Left kidney (tissue), 8 donors: ENCODE measurements around the gene ZNF385C. TPM values are rescaled to one million over a fixed set of nuclear protein-coding genes. Genes with fewer than 3 reads are reported as not detected.
"Not testable (repeated sequence)": the region's sequence is repeated elsewhere in the genome, so short reads cannot be mapped to it uniquely, and the experiment has no call there.

Experiments
- DNase-seq: peaks from one replicate; pipeline ENCODE4 v3.0.0-alpha.2; 2013
- long read RNA-seq, 8 donors: transcript quantifications; one replicate each; lab custom pipeline, GENCODE V29; 2026
- polyA plus RNA-seq: library from polyadenylated mRNA; unstranded; fragments of 120-200 nt; gene quantifications from one replicate; pipeline ENCODE4 v1.2.1, GENCODE V29; 2013; ENCODE audit not compliant: insufficient read length

Gene ZNF385C, protein sequence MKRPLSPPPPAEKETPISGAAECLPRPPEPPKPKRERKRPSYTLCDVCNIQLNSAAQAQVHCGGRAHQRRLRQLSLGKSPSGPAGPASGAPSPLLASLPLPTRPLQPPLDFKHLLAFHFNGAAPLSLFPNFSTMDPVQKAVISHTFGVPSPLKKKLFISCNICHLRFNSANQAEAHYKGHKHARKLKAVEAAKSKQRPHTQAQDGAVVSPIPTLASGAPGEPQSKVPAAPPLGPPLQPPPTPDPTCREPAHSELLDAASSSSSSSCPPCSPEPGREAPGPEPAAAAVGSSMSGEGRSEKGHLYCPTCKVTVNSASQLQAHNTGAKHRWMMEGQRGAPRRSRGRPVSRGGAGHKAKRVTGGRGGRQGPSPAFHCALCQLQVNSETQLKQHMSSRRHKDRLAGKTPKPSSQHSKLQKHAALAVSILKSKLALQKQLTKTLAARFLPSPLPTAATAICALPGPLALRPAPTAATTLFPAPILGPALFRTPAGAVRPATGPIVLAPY
- 9.6 TPM for polyA plus RNA-seq
- long read RNA-seq, donor 1, partial matches to known transcripts: 0 of 3 reads
- long read RNA-seq, donor 1, other reads (novel, unspliced or antisense): 0 of 3 reads
- long read RNA-seq, donor 2: 0 reads
- long read RNA-seq, donor 3: 0 reads
- long read RNA-seq, donor 4: 0 reads
- long read RNA-seq, donor 5: 0 reads
- long read RNA-seq, donor 6: 0 reads
- long read RNA-seq, donor 7: 0 reads
- long read RNA-seq, donor 8: 0 reads

DNA sequence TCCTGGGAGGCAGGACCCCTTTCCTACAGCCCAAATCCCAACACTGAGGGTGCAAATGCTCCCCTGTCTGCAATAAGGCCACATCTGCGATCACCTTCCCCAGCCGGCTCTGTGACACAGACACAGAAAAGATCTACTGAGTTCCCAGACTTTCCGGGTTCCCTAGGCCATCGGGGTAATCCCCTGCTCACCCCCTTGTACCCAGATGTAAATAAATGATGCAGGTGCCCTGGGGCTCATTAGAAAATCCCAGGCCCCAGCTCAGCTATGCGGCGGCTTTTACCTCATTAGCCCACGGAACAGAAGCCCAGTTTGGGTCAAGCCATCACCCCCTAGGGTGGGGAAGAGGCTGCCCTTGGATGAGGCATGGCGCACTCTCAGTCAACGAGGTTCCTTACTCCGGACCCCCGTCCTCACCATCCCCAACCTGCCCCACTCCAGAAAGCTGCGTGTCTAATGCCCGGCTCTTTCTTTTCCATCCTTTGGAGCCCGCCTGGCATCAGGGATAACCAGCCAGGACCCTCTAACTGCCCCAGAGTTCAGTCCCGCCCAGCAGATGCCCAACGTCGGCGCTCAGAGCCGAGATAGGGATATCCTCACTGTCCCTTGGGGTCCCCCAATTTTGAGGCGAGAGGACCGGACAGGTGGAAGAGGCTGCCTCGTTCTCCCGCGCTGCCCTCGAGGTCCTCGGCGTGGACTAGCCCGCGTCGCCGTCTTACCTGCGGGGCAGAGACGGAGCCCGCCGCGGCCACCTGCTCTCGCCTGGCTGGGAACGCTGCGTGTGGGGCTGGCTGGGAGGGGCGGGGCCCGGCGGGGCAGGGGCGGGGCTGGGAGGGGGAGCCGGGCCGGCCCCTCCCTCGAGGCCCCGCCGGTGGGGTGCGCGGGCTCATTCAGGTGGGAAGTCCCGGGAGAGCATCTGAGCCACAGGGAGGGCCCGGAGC lies at the start of gene ZNF385C:
ZNF385C (minus strand) TSS at position 783 of the 941 bp plus-strand sequence. CDS start 35,417 bp downstream, outside the sequence.
- no peak for DNase-seq

DNA sequence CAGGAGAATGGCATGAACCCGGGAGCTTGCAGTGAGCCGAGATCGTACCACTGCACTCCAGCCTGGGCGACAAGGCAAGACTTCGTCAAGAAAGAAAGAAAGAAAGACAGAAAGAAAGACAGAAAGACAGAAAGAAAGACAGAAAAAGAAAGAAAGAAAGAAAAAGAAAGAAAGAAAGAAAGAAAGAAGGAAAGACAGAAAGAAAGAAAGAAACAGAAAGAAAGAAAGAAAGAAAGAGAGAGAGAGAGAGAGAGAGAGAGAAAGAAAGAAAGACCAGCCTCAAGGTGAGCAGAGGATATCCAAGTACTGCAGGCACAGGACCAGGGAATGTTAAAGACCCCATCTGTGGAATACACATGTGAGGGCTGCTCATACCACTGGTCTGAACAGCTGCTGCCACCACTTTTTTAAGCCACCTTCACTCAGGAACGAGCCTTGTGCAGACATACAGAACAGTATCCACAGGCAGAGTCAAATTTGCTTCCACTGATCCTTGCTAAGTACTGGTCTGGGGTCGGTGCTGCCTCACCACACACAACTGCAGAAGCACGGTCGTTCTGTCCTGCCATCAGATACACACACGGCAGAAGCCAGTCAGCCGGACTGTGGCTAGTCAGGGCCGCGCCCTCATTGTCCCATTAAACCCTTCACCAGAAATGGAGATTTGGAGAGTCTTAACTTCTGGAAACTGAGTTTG lies 48.8 kb upstream of the ZNF385C start:
- no peak for DNase-seq

DNA sequence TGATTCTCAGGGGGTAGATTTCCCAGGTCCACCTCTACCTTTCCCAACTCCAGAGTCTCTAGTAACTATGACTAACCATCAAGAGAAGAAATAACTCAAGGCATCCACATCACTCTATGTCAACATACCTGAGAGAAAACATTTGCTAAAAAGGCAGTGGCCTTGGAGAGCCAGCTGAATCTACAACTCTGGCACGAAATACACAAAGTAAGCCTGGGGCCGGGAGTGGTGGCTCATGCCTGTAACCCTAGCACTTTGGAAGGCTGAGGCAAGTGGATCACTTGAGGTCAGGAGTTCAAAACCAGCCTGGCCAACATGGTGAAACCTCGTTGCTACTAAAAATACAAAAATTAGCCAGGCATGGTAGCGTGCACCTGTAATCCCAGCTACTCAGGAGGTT lies 44.9 kb upstream of the ZNF385C start:
- DNase-seq: not testable (repeated sequence)

DNA sequence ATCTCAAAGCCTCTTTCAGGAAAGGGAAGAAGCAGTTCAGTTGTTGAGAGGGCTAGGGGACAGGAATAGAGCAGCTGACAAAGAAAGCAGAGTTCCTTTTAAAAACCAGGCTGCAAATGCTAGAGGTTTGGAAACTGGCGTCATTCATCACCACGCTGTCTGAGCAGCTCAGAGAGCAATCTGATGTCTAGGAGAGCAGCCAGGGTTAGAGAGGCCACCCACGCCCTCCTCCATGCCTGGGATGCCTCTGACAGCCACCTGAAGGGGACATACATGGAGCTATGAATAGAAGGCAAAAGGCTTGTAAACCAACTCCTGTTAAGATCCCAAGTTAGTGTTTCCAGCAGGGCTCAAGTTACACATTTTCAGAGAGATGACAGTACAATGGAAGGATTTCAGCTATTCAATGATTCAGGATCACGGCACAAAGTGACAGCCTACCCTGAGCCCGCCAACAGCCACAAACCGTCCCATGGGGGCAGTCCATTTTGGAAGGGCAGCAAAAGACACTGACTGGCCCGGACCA lies 44.2 kb upstream of the ZNF385C start:
- DNase-seq: no peak

DNA sequence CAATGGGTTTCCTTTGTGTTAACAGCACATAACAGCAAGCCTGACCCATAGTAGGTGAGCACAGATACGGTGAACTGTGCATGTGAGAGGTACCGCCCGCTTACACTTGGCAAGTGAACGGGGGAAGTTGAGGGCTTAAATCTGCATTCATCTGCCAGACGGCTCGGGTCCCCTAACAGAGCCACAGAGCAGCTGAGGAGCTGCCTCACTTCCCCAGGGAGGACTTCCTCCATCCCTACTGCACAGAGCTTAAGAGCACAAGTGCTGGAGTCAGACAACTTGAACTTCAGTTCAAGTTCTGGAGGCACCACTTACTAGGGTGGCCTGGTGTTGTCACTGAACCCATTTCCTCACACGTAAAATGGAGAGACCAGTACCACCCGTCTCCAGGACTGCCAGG lies 43.1 kb upstream of the ZNF385C start:
- no peak for DNase-seq

DNA sequence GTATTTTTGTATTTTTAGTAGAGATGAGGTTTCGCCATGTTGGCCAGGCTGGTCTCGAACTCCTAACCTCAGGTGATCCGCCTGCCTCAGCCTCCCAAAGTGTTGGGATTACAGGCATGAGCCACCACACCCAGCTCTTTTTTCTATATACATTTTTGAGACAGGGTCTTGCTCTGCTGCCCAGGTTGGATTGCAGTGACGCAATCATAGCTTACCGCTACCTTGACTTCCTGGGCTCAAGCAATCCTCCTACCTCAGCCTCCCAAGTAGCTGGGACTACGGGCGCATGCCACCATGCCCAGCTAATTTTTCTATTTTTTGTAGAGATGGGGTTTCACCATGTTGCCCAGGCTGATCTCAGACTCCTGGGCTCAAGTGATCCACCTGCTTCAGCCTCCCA lies 42.4 kb upstream of the ZNF385C start:
- DNase-seq: not testable (repeated sequence)

DNA sequence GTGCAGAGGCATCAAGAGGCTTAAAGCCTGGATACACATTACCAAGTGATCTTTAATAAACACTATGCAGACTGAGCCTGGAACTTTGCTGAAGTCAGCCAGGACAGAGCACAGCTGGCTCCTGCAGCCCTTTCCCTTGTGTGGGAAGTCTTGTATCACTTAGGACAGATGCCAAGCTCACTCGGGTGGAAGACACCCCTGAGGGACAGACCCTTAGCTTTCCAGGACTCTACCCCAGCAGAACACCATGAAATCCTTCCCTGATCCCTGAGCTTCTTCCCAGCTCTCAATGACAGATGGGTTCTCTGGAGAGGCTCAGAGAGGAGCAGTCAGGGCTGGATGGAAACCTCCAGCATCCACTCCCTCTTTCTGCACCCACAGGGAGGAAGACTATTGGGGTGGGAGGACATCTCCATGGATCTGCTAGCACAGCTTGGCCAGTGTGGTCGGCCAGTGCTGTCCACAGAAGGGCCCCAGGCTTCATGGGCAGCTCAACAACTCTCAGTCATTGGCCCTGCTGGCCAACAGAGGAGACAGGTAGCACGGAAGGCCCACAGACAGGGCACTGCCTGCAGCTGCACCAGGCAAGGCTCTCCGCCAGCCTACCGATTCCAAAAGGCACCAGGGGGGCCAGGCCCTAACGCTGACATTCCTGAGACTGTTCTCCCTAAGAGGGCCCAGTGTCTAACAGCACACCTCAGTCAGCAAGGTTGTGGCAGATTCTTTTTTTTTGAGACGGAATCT lies 40.6 kb upstream of the ZNF385C start:
- DNase-seq: no peak

DNA sequence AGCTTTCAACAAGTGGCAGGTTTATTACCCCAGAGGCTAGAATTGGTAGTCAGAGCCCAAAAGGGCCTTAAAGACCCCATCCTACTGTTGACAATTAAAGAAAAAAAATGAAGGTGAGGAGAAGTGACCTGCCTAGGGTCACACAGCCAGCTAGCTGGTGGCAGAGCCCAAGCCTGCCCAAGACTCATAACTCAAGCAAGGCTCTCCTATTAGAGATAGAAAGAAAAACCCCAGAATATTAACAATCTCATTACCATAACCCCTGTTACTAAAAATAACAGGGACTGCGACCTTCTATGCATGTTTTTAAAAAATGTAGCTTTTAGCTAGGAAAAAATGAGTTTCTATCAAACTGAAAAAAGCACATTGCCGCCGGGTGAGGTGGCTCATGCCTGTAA lies 38.4 kb upstream of the ZNF385C start:
- DNase-seq: no peak

DNA sequence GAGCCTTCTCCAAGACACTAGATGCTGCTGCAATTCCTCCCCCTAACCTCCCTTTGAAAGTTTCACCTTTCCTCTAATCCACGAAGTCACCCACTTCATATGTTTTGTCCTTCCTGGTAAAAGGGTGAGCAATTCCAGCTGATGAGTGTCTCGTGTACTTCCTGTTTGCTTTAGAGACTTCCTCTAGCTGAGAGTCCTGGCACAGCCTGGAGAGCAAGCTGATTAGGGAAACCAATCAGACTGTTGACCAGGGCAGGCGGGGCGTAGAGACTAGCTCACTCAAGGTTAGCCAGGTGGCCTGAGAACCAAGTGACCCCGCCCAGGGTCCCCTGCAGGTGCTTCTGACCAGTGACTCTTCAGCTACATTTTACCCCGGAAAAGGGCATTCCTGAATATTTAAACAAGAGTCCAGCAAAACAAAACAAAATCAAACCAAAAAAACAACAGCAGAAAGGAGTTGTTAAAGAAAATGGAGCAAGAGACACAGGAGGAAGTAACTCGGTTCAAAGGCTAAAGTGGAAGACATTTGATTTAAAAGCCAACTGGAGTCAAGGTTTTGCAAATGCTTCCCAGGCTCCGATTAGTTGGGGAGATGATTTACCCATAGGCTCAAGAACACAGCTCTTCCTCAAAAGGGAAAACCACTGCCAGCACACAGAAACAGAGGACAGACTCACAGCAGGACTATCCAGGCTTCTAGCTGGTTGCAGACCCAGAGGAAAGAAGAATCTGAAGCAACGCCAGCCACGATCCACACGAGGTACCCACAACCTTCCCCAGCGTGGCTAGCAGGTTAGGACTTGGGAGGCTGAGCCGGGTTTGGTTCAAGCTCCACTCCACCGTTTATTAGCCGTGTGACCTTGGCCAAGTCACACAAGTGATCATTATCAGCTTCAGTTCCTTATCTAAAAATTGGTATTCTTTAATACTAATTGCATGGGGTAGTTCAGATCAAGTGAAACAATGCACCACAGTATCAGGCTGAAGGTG lies 37.7 kb upstream of the ZNF385C start:
- DNase-seq: no peak

DNA sequence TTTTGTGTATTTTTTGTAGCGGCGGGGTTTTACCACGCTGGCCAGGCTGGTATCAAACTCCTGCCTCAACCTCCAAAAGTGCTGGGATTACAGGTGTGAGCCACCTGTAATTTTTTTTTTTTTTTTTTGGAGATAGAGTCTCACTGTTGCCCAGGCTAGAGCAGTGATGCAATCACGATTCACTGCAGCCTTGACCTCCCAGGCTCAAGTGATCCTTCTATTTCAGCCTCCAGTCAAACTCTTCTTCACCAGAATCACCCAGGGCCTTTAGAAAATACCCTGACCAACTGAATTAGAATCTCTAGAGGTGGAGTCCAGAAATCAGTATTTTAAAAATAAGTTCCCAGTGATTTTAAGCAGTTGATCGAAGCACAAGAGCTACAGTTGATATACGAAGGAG lies 36.9 kb upstream of the ZNF385C start:
- no peak for DNase-seq

DNA sequence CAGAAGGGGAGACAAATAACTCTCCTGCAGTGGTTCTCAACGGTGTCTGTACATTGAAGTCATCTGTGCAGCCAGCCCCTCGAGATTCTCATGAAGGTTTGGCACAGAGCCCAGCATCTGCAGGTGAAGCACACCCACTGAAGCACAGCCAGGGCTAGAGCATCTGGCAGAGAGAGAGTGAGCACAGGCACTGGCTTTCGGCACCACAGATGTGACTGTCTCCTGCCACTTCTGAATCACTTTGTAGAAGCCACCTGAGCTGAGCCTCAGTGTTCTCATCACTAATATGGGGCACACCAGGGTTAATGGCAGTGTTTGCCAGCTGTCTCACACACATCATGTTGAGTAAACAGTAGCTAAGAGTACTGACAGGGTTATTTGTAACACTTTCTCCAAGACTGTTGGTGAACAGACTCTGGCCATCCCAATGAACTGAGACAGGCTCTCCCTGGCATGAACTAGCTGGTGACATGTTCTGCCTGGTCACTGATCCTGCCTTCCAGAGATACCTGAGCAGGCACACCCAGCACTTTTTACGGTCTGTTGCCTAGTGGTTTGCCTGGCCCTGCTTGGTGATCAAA lies 35.3 kb upstream of the ZNF385C start:
- no peak for DNase-seq

DNA sequence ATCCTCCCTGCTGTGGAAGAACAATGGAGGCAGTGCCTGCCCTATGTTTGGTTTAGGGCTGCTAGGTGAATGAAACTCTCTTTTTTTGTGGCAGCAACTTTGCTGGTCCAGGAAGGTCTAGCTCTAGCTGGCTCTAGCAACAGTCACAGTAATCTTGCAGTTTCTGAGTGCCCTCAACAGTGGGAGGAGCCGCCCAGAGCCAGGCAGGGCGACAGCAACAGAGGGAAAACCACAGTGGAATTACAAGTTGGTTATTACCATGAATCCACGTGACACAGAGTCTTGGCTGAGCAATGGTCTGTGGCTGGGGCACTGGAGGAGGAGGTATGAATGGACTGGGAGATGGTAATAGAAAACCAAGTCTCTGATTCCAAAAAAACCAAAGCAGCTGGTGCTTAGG lies 34.7 kb upstream of the ZNF385C start:
- no peak for DNase-seq

DNA sequence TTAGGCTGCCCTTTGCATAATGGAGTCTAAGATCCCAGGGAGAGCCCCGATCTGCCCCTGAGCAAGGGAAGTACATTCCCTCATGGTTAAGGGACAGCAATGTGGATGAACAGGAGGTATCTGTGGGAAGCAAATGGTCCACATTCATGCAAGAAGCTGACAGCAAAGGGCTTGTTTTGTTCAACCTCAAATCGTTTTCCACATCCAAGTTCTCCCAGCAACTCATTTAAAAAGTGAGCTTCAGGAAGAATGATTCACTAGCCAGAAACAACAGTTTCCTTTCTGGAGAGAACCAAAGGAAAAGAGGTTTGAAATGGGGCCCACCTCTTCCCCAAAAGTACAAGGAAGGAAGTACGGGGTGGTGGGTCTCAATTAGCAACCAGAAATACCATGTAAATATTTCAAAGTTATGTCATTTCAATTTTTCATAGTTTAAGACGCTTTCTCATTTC lies 33.7 kb upstream of the ZNF385C start:
- DNase-seq: no peak

DNA sequence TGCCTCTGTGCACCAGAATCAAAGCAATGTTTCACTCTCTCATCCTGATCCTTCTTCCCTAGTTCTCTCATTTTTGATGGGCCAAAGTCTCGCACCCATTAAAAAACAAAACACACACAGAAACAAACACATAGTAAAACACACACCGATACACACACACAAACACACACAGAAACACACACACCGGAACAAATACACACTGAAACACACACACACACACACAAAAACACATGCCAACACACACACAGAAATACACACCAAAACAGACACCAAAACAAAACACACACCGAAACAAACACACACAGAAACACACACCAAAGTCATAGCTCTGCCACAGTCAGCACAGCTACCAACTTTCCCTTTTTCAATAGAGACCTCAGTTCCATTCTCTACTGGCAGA lies 33.0 kb upstream of the ZNF385C start:
- no peak for DNase-seq

DNA sequence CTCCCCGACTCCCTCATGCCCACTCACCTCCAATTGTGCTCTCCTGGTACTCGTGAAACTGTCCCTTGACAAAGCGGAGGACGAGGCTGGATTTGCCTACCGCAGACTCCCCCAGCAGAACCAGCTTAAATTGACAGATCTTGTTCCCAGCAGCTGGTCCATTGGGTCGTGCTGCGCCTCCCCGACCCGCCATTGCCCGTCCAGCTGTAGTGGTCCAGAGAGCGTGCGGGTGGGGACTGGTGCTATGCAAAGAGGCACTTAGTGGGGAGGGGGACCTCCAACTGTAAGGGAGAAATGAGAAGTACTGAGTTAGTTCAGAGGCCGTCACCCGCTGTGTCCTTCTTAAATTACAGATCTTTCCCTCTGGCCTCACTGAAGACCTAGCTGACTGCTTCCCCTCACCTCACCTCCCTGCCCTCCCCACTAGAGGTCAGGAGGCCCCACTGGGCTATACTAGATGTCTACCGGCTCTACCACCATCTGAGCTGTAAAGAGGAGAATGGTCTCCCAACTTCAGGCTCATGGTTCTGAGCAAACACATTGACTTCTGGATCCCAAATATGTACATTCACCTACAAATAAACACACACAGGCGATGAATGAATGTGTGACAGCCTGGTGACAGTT lies 32.1 kb upstream of the ZNF385C start:
- DNase-seq: no peak

DNA sequence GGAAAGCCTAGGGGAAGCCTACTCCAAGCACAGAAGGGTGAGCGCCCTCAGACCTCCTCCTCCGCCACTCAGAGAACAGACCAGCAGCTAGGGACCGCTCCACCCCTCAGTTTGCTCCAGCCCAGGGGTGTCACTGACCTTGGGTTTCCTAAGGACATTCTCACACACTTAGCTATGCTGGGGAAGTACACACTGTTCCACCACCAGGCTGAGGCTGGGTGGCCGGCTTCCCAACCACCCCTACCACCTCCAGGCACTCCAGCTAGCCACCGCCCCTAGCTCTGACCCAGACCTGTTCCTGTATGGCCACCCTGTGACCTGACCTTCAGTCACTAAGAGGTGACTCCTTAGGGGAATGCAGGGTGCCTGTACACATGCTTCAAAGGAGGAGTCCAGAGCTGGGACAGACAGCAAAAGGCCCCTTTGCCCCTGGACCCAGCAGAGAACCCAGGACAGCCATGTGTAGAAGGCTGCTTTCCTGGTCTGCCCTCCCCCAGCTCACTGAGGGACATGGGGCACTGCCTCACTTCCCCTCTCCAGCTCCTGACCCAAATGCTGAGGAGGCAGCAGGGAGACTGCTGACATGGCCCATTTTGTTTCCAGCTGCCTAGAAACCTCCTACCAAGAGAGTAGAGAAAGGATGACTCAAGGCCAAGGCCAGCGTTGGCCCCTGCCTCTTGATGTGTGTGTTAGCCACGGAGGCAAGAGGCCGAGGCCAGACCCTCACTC lies 31.0 kb upstream of the ZNF385C start:
- DNase-seq: no peak

DNA sequence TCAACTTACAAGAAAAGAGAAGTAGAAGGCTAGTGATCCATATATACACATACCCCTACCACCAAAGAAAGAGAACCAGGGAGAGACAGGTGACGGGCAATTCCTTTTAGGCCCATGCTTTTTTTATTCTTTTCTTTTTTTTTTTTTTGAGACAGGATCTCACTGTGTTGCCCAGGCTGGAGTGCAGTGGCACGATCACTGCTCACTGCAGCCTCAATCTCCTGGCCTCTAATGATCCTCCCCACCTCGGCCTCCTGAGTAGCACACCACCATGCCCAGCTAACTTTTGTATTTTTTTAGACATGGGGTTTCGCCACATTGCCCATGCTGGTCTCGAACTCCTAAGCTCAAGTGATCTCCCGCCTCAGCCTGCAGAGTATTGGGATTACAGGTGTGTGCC lies 29.1 kb upstream of the ZNF385C start:
- DNase-seq: no peak

DNA sequence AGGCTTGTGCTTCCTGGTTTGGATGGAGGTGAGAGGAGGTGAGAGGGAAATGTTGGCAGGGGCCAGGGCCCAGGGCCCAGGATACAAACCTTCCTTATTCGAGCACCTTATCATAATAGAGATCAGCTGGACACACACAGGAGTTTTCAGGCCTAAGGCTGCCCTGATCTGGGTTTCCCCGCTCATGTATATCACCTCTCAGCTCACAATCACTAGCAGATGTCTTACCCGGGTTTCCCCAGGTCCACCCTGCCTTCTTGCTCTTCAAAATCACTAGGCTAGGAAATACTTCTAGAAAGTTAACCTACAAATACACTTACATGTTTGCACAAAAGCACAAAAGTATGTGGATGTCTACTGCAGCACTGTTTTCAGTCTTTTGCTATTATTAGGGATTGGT lies 28.6 kb upstream of the ZNF385C start:
- no peak for DNase-seq
